ENCODE results near the gene TMIE.
"Not testable (repeated sequence)": the region's sequence is repeated elsewhere in the genome, so short reads cannot be mapped to it uniquely, and the experiment has no call there.

Gene TMIE

GRCh38 chr3:46690798-46691197 lies 10.4 kb upstream of the TMIE start:
- H3K9me3 Mint-ChIP-seq = no peaks in the 10 kb centered on the region
- no peaks in the 10 kb centered on the region for H3K36me3 Mint-ChIP-seq (ENCODE audit: low read depth)
- H3K27me3 Mint-ChIP-seq = peaks cover 64% of the 10 kb centered on the region
- no peak overlapping the region for H3K27ac Mint-ChIP-seq
- intact Hi-C loops (cut with micrococcal nuclease) = no loop called here
- peaks cover 37% of the 10 kb centered on the region for H3K4me1 Mint-ChIP-seq (ENCODE audit: low read depth)
- H3K4me3 Mint-ChIP-seq = no peak overlapping the region

- Mint-ChIP-seq H3K9me3 (no peaks in the 10 kb centered on the region), H3K27ac (peak overlapping the region; percentile 25), H3K4me3 (peak overlapping the region; percentile 73), H3K36me3 (ENCODE audit: low read depth) (no peaks in the 10 kb centered on the region), H3K4me1 (ENCODE audit: low read depth) (peaks cover 48% of the 10 kb centered on the region), H3K27me3 (peaks cover 64% of the 10 kb centered on the region)
- intact Hi-C loops (cut with micrococcal nuclease) = no loop called here
Observed at GRCh38 chr3:46692566-46692990, 8.6 kb upstream of the TMIE start.

GRCh38 chr3:46693038-46693891 lies 7.9 kb upstream of the TMIE start, which contains the start of gene ALS2CL:
Gene ALS2CL (minus strand): TSS chr3:46693679. CDS start chr3:46689440, 4,239 bp downstream.
- H3K27ac Mint-ChIP-seq = peak within 1 kb of the TSS; percentile 58
- no peaks in the 10 kb centered on the region for H3K9me3 Mint-ChIP-seq
- no peaks in the 10 kb centered on the region for H3K36me3 Mint-ChIP-seq (ENCODE audit: low read depth)
- peaks cover 68% of the 10 kb centered on the region for H3K27me3 Mint-ChIP-seq
- H3K4me1 Mint-ChIP-seq (ENCODE audit: low read depth) = peaks cover 48% of the 10 kb centered on the region
- intact Hi-C loops (cut with micrococcal nuclease) = no loop called here
- peak within 1 kb of the TSS; percentile 73 for H3K4me3 Mint-ChIP-seq

GRCh38 chr3:46693892-46694226 lies 7.3 kb upstream of the TMIE start:
- intact Hi-C loops (cut with micrococcal nuclease) = no loop called here
- Mint-ChIP-seq H3K36me3 (ENCODE audit: low read depth) (no peaks in the 10 kb centered on the region), H3K9me3 (no peaks in the 10 kb centered on the region), H3K27me3 (peaks cover 67% of the 10 kb centered on the region), H3K4me3 (peak overlapping the region; percentile 73), H3K27ac (no peak overlapping the region), H3K4me1 (ENCODE audit: low read depth) (peaks cover 48% of the 10 kb centered on the region)

- Mint-ChIP-seq H3K36me3 (ENCODE audit: low read depth) (no peaks in the 10 kb centered on the region), H3K9me3 (no peaks in the 10 kb centered on the region), H3K4me3 (no peak overlapping the region), H3K27me3 (peaks cover 69% of the 10 kb centered on the region), H3K4me1 (ENCODE audit: low read depth) (peaks cover 54% of the 10 kb centered on the region), H3K27ac (peak overlapping the region; percentile 58)
- intact Hi-C loops (cut with micrococcal nuclease) = no loop called here
Observed at GRCh38 chr3:46694520-46694919, 6.7 kb upstream of the TMIE start.

- peaks cover 69% of the 10 kb centered on the region for H3K27me3 Mint-ChIP-seq
- no peak overlapping the region for H3K4me3 Mint-ChIP-seq
- peaks cover 63% of the 10 kb centered on the region for H3K4me1 Mint-ChIP-seq (ENCODE audit: low read depth)
- H3K9me3 Mint-ChIP-seq = no peaks in the 10 kb centered on the region
- H3K27ac Mint-ChIP-seq = peak overlapping the region; percentile 58
- intact Hi-C loops (cut with micrococcal nuclease) = no loop called here
- no peaks in the 10 kb centered on the region for H3K36me3 Mint-ChIP-seq (ENCODE audit: low read depth)
Observed at GRCh38 chr3:46695177-46695961, 5.8 kb upstream of the TMIE start.

- H3K27ac Mint-ChIP-seq = no peak overlapping the region
- peaks cover 61% of the 10 kb centered on the region for H3K4me1 Mint-ChIP-seq (ENCODE audit: low read depth)
- H3K4me3 Mint-ChIP-seq = no peak overlapping the region
- no peaks in the 10 kb centered on the region for H3K9me3 Mint-ChIP-seq
- no peaks in the 10 kb centered on the region for H3K36me3 Mint-ChIP-seq (ENCODE audit: low read depth)
- H3K27me3 Mint-ChIP-seq = peaks cover 66% of the 10 kb centered on the region
- intact Hi-C loops (cut with micrococcal nuclease) = no loop called here
Observed at GRCh38 chr3:46695962-46696894, 5.0 kb upstream of the TMIE start.

- Mint-ChIP-seq H3K4me3 (no peak overlapping the region), H3K27ac (peak overlapping the region; percentile 20)
Observed at GRCh38 chr3:46699676-46700523, 1.3 kb upstream of the TMIE start.

GRCh38 chr3:46700772-46701171 lies 420 bp upstream of the TMIE start:
- H3K36me3 Mint-ChIP-seq (ENCODE audit: low read depth) = no peaks in the 10 kb centered on the region
- intact Hi-C loops (cut with micrococcal nuclease) = loop anchor here (10.0 kb wide), 1 partner anchor 294 kb away; no protein-coding TSS in a partner anchor
- H3K4me3 Mint-ChIP-seq = no peak overlapping the region
- no peak overlapping the region for H3K27ac Mint-ChIP-seq
- no peaks in the 10 kb centered on the region for H3K9me3 Mint-ChIP-seq
- H3K4me1 Mint-ChIP-seq (ENCODE audit: low read depth) = peaks cover 44% of the 10 kb centered on the region
- peaks cover 72% of the 10 kb centered on the region for H3K27me3 Mint-ChIP-seq

More at GRCh38 chr3:46699676-46700523, 1.3 kb upstream of the TMIE start:
- Mint-ChIP-seq H3K36me3 (ENCODE audit: low read depth) (no peaks in the 10 kb centered on the region), H3K9me3 (no peaks in the 10 kb centered on the region), H3K4me1 (ENCODE audit: low read depth) (peaks cover 53% of the 10 kb centered on the region), H3K27me3 (peaks cover 64% of the 10 kb centered on the region)
- intact Hi-C loops (cut with micrococcal nuclease) = loop anchor here (10.0 kb wide), 1 partner anchor 295 kb away; no protein-coding TSS in a partner anchor

GRCh38 chr3:46702246-46703012 lies 1.2 kb downstream of the TMIE start:
- no peak overlapping the region for H3K27ac Mint-ChIP-seq
- intact Hi-C loops (cut with micrococcal nuclease) = loop anchor here (10.0 kb wide), 1 partner anchor 292 kb away; no protein-coding TSS in a partner anchor
- peaks cover 32% of the 10 kb centered on the region for H3K4me1 Mint-ChIP-seq (ENCODE audit: low read depth)
- H3K36me3 Mint-ChIP-seq (ENCODE audit: low read depth) = no peaks in the 10 kb centered on the region
- no peak overlapping the region for H3K4me3 Mint-ChIP-seq
- no peaks in the 10 kb centered on the region for H3K9me3 Mint-ChIP-seq
- peaks cover 77% of the 10 kb centered on the region for H3K27me3 Mint-ChIP-seq

- intact Hi-C loops (cut with micrococcal nuclease) = loop anchor here (10.0 kb wide), 1 partner anchor 292 kb away; no protein-coding TSS in a partner anchor
- peaks cover 75% of the 10 kb centered on the region for H3K27me3 Mint-ChIP-seq
- no peaks in the 10 kb centered on the region for H3K36me3 Mint-ChIP-seq (ENCODE audit: low read depth)
- no peaks in the 10 kb centered on the region for H3K9me3 Mint-ChIP-seq
- peaks cover 32% of the 10 kb centered on the region for H3K4me1 Mint-ChIP-seq (ENCODE audit: low read depth)
- H3K4me3 Mint-ChIP-seq = no peak overlapping the region
- no peak overlapping the region for H3K27ac Mint-ChIP-seq
Observed at GRCh38 chr3:46703013-46703520, 1.9 kb downstream of the TMIE start.

GRCh38 chr3:46704346-46704745 lies 3.2 kb downstream of the TMIE start:
- H3K4me3 Mint-ChIP-seq; H3K9me3 Mint-ChIP-seq; H3K27ac Mint-ChIP-seq; H3K36me3 Mint-ChIP-seq (ENCODE audit: low read depth): not testable (repeated sequence)
- Mint-ChIP-seq H3K4me1 (ENCODE audit: low read depth) (peaks cover 28% of the 10 kb centered on the region), H3K27me3 (peaks cover 72% of the 10 kb centered on the region)
- intact Hi-C loops (cut with micrococcal nuclease) = loop anchor here (10.0 kb wide), 1 partner anchor 290 kb away; no protein-coding TSS in a partner anchor
